Esophagus (tissue), 2 donors: ENCODE data around the gene EMC8. TPM values are rescaled to one million over a fixed set of nuclear protein-coding genes. Genes with fewer than 3 reads are reported as not detected.
"Not testable (repeated sequence)": the region's sequence is repeated elsewhere in the genome, so short reads cannot be mapped to it uniquely, and the experiment has no call there.

ENCODE experiments used
- H3K27ac ChIP-seq, 2 donors: one replicate each; pipeline ENCODE4 v1.5.1; 2013; ENCODE audit warnings: low read depth in 2 of 2, mild to moderate bottlenecking in 2 of 2, inconsistent platforms in 1 of 2, low read length in 1 of 2, moderate library complexity in 1 of 2
- H3K27me3 ChIP-seq, 2 donors: one replicate each; pipeline ENCODE4 v1.6.1; 2013; ENCODE audit warnings: low read length in 2 of 2, control low read depth in 1 of 2, mild to moderate bottlenecking in 1 of 2; ENCODE audit not compliant: insufficient read depth in 2 of 2, control insufficient read depth in 1 of 2
- H3K36me3 ChIP-seq, 2 donors: one replicate each; pipeline ENCODE4 v1.6.1; 2013; ENCODE audit warnings: low read length in 1 of 2; ENCODE audit not compliant: control insufficient read depth in 2 of 2, insufficient read depth in 2 of 2
- H3K4me1 ChIP-seq, 2 donors: one replicate each; pipeline ENCODE4 v1.6.1; 2013; ENCODE audit warnings: low read length in 1 of 2; ENCODE audit not compliant: control insufficient read depth in 2 of 2, insufficient read depth in 2 of 2
- H3K4me3 ChIP-seq, 2 donors: one replicate each; pipeline ENCODE4 v1.5.1; 2013; ENCODE audit warnings: low read length in 2 of 2, mild to moderate bottlenecking in 2 of 2, low read depth in 1 of 2, moderate library complexity in 1 of 2
- H3K9me3 ChIP-seq, 2 donors: one replicate each; pipeline ENCODE4 v1.6.1; 2013; ENCODE audit warnings: mild to moderate bottlenecking in 2 of 2, low read depth in 1 of 2, low read length in 1 of 2, moderate library complexity in 1 of 2; ENCODE audit not compliant: control insufficient read depth in 2 of 2, insufficient read depth in 1 of 2
- WGBS, 2 donors: extraction: QIAGEN DNeasy Blood & Tissue Kit; methylation state at CpG; one replicate each; pipeline ENCODE4 v1.1.7; 2013; 5-methylcytosine and 5-hydroxymethylcytosine counted together
- polyA plus RNA-seq, 2 donors: library from polyadenylated mRNA; stranded (reverse); fragments of 200-250 nt; gene quantifications; one replicate each; pipeline ENCODE4 v1.2.3, GENCODE V29; 2013
- donor health status: healthy with polysubstance abuse.
- donor health status: Bipolar disorder and iron deficiency.

The EMC8 gene
- polyA plus RNA-seq, 2 donors: 6.2 to 15.1 TPM

DNA sequence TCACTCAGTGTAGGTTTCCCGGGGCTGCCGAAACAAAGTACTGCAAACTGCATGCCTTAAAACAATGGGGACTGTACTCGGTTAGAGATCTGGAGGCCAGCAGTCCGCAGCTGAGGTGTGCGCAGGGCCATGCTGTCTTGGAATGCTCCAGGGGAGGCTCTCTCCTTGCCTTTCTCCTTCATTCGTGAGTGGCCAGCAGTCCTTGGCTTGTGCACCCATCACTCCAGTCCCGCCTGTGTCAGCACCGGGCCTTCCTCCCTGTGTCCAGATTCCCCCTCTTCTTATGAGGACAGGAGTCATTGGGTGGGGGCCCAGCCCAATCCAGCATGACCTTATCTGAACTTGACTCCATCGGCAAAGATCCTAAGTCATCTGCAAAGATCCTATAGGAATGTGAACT lies 43.5 kb upstream of the EMC8 start:
- no peaks in the 10 kb centered on the region for H3K36me3 ChIP-seq
- no peaks in the 10 kb centered on the region for H3K9me3 ChIP-seq
- no peaks in the 10 kb centered on the region for H3K27me3 ChIP-seq
- no peaks in the 10 kb centered on the region for H3K4me1 ChIP-seq
- no peak overlapping the region for H3K4me3 ChIP-seq
- H3K27ac ChIP-seq: no peak overlapping the region
- 89 to 93% methylated on average over 9 of the region's 9 CpGs for WGBS, 2 donors

DNA sequence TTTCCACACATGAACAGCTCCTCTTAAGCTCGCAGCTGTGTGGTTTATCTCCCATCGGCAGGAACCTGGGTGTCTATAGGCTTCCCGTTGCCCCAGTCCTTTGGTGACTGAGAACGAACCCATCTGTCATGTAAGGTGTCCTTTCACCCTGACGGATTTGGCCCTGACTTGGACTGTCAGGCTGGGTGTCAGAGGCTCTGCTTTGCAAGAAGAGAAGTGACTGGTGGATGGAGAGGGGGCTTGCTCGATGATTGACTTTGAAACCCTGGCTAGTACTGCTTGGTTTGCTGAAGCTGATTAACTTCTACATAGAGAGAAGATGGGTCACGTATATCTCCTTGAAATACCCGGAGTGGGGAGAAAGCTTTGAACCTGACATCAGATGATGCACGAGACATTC lies 43.1 kb upstream of the EMC8 start:
- Histone ChIP-seq H3K4me3 (no peak overlapping the region), H3K9me3 (no peaks in the 10 kb centered on the region), H3K27ac (no peak overlapping the region), H3K36me3 (no peaks in the 10 kb centered on the region), H3K27me3 (no peaks in the 10 kb centered on the region), H3K4me1 (no peaks in the 10 kb centered on the region)
- 84 to 86% methylated on average over 9 of the region's 9 CpGs for WGBS, 2 donors

GRCh38 chr16:85840801-85841200 lies 41.5 kb upstream of the EMC8 start:
- H3K27me3 ChIP-seq: no peaks in the 10 kb centered on the region
- no peaks in the 10 kb centered on the region for H3K36me3 ChIP-seq
- no peaks in the 10 kb centered on the region for H3K9me3 ChIP-seq
- no peak overlapping the region for H3K4me3 ChIP-seq
- no peaks in the 10 kb centered on the region for H3K4me1 ChIP-seq
- no peak overlapping the region for H3K27ac ChIP-seq
- 86 to 94% methylated on average over 10 of the region's 10 CpGs for WGBS, 2 donors

DNA sequence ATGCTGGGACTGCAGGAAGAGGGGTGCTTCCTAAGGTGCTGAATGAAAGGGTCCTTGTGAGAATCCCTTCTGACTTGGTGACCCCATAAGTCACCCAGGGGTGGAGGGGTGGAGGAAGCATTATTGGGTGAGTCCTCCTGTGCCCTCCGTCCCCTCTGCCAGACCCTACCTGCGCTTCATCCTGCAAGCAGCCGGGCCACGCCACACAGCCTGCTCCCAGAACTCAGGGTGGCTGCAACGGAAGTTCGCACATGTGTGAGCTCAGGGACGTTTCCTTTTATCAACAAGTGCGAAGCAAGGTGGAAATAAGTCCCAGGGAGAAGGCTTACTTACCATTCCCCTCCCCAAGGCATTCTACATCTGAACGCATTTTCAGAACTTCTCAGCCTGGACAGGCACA lies 41.1 kb upstream of the EMC8 start:
- WGBS, 2 donors: 89 to 92% methylated on average over 9 of the region's 9 CpGs
- Histone ChIP-seq H3K27me3 (no peaks in the 10 kb centered on the region), H3K4me1 (no peaks in the 10 kb centered on the region)

DNA sequence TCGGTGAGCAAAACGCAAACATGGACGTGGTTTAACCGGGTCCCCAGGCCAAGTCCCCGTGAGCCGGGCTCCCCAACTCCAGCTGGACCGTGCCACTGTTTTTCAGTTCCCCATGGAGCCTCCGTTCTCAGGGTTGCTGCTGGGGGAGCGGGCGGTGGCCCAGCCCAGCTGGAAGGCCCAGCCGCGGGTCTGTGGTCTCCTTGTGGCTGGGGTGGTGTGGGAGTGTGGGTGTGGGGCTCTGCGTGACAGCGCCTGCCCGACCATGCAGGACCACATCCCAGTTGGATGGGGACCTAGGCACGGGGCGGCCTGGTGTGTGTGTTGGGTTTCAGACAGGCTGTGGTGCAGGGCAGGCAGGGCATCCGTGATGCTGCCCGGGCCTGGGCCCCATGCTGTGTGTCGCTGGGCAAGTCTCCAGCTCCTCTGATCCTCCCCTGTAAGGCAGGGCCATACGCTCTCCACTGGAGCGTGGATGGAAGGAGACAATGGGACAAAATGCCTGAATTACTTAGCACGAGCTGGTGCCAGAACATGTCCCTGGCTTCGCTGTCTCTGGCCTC lies 40.4 kb upstream of the EMC8 start:
- Histone ChIP-seq H3K27ac (no peak overlapping the region), H3K4me1 (no peaks in the 10 kb centered on the region), H3K36me3 (no peaks in the 10 kb centered on the region), H3K4me3 (no peak overlapping the region), H3K27me3 (no peaks in the 10 kb centered on the region), H3K9me3 (no peaks in the 10 kb centered on the region)
- 72 to 81% methylated on average over 24 of the region's 24 CpGs for WGBS, 2 donors

More for the DNA sequence above, 41.1 kb upstream of the EMC8 start:
- Histone ChIP-seq H3K9me3 (no peaks in the 10 kb centered on the region), H3K4me3 (no peak overlapping the region), H3K27ac (no peak overlapping the region), H3K36me3 (no peaks in the 10 kb centered on the region)

GRCh38 chr16:85838876-85839585 lies 39.7 kb upstream of the EMC8 start:
- H3K27me3 ChIP-seq: no peaks in the 10 kb centered on the region

DNA sequence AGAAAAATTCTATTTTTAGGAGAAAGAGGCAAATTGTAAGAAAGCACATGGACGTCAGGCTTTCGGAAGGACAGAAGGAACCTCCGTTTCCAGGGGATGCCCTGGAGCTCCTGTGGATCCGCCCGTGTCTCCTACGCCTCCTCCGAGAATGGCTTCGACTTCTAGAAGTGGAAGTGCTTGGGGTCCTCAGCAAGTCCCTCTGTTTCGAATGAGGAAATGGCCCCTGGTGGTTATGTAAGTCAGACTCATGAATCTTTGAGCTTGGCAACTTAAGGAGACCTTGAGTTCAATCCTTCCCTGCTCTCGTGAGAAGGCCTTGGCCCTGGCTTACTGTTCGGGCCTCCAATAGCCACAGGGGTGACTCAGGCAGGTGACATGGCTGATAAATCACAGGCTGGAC lies 39.0 kb upstream of the EMC8 start:
- Histone ChIP-seq H3K27ac (no peak overlapping the region), H3K4me1 (no peaks in the 10 kb centered on the region), H3K9me3 (no peaks in the 10 kb centered on the region), H3K4me3 (no peak overlapping the region), H3K27me3 (no peaks in the 10 kb centered on the region), H3K36me3 (no peaks in the 10 kb centered on the region)
- 80 to 81% methylated on average over 11 of the region's 11 CpGs for WGBS, 2 donors

More at GRCh38 chr16:85838876-85839585, 39.7 kb upstream of the EMC8 start:
- Histone ChIP-seq H3K36me3 (no peaks in the 10 kb centered on the region), H3K9me3 (no peaks in the 10 kb centered on the region), H3K4me3 (no peak overlapping the region), H3K27ac (no peak overlapping the region), H3K4me1 (no peaks in the 10 kb centered on the region)
- 88 to 89% methylated on average over 21 of the region's 21 CpGs for WGBS, 2 donors

DNA sequence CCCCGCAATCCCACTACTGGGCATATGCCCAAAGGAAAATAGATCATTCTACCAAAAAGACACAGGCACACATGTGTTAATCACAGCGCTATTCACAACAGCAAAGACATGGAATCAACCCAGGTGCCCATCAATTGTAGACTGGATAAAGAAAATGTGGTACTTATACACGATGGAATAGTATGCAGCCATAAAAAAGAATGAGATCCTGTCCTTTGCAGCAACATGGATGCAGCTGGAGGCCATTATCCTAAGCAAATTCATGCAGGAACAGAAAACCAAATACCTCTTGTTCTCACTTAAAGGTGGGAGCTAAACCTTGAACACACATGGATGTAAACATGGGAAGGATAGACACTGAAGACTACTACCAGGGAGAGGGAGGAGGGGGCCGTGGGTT lies 38.3 kb upstream of the EMC8 start:
- not testable (repeated sequence) for H3K4me1 ChIP-seq, H3K9me3 ChIP-seq, H3K4me3 ChIP-seq, H3K27ac ChIP-seq, H3K27me3 ChIP-seq, H3K36me3 ChIP-seq
- 78 to 88% methylated on average over 4 of the region's 4 CpGs for WGBS, 2 donors

DNA sequence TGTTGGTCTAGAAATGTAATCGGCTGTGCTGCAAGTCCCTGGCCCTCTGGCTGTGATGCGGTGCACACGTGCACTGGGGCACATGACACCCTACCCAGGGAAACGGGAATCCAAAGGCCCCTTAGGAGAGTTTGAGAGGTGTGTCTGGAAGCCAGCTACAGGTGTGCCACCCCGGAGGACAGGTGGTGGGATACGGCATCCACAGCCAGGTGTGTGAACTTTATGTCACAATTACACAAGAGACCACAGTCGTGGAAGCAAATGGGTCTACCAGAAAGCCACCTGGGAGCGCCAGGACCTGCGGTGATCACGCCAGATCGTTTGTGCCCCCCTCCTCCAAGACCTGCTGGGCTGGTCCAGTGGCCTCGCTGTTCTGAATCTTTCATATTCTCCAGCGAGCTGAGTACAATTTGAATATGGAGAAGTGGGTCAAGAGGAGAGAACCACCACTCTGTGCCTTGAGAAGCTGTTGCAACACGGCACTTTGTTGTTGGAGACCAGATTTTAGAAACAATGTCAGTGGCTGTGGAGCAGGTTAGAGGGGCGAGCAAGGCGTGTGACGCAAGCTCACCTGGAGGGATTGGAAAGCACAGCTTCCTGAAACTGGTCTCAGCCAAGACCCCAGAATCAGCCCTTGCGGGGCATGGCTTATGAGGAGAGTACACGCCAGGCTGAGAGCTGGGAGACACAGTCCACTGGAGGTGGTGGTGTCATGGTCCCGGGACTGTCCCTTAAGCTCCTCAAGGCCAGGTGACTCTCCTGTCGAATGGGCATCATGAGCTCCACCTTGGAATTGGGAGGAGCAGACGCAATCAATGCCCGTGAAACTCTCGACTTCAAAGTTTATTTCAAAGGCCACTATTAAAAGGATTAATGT lies 37.6 kb upstream of the EMC8 start:
- H3K27me3 ChIP-seq: no peaks in the 10 kb centered on the region
- no peak overlapping the region for H3K4me3 ChIP-seq
- no peaks in the 10 kb centered on the region for H3K9me3 ChIP-seq
- H3K36me3 ChIP-seq: no peaks in the 10 kb centered on the region
- H3K27ac ChIP-seq: no peak overlapping the region
- WGBS, 2 donors: 66 to 70% methylated on average over 24 of the region's 24 CpGs
- no peaks in the 10 kb centered on the region for H3K4me1 ChIP-seq
